Neuron (in vitro differentiated cells): ENCODE data around the gene TECPR1.

Experiments
- H2AFZ ChIP-seq: one replicate; pipeline ENCODE4 v1.6.1; 2013; ENCODE audit warnings: low read depth, mild to moderate bottlenecking, inconsistent platforms, low read length, moderate library complexity
- H3K27me3 ChIP-seq: one replicate; pipeline ENCODE4 v1.6.1; 2013; ENCODE audit warnings: low read length; ENCODE audit not compliant: insufficient read depth
- H3K36me3 ChIP-seq: one replicate; pipeline ENCODE4 v1.6.1; 2013; ENCODE audit warnings: low read length; ENCODE audit not compliant: insufficient read depth
- H3K4me1 ChIP-seq: one replicate; pipeline ENCODE4 v1.6.1; 2013; ENCODE audit warnings: low read length; ENCODE audit not compliant: insufficient read depth
- H3K4me3 ChIP-seq: 2 replicates; pipeline ENCODE4 v1.5.1; 2013; ENCODE audit warnings: mild to moderate bottlenecking, low read length, moderate library complexity
- H3K9me3 ChIP-seq: one replicate; pipeline ENCODE4 v1.6.1; 2013; ENCODE audit warnings: low read length

Gene TECPR1

GRCh38 chr7:98189559-98189958 is 62.5 kb downstream of the TECPR1 start:
- no peak overlapping the region for H2AFZ ChIP-seq
- H3K4me3 ChIP-seq: no peak overlapping the region
- H3K9me3 ChIP-seq: peaks cover 12% of the 10 kb centered on the region
- peaks cover 62% of the 10 kb centered on the region for H3K36me3 ChIP-seq
- no peaks in the 10 kb centered on the region for H3K4me1 ChIP-seq
- H3K27me3 ChIP-seq: no peaks in the 10 kb centered on the region

- H3K4me3 ChIP-seq: no peak overlapping the region
- H3K4me1 ChIP-seq: no peaks in the 10 kb centered on the region
- peaks cover 37% of the 10 kb centered on the region for H3K36me3 ChIP-seq
- H3K9me3 ChIP-seq: peaks cover 12% of the 10 kb centered on the region
- H3K27me3 ChIP-seq: no peaks in the 10 kb centered on the region
- H2AFZ ChIP-seq: no peak overlapping the region
Observed at GRCh38 chr7:98187138-98187502, 64.9 kb downstream of the TECPR1 start.

- Histone ChIP-seq H2AFZ (no peak overlapping the region), H3K4me1 (no peaks in the 10 kb centered on the region), H3K4me3 (no peak overlapping the region), H3K27me3 (no peaks in the 10 kb centered on the region), H3K9me3 (peaks cover 12% of the 10 kb centered on the region), H3K36me3 (peaks cover 32% of the 10 kb centered on the region)
Observed at GRCh38 chr7:98186452-98187137, 65.4 kb downstream of the TECPR1 start.

GRCh38 chr7:98185101-98185500 is 66.9 kb downstream of the TECPR1 start:
- peaks cover 26% of the 10 kb centered on the region for H3K36me3 ChIP-seq
- no peaks in the 10 kb centered on the region for H3K27me3 ChIP-seq
- no peaks in the 10 kb centered on the region for H3K4me1 ChIP-seq
- peaks cover 9% of the 10 kb centered on the region for H3K9me3 ChIP-seq
- no peak overlapping the region for H3K4me3 ChIP-seq
- H2AFZ ChIP-seq: no peak overlapping the region

GRCh38 chr7:98180751-98181150 is 71.3 kb downstream of the TECPR1 start:
- Histone ChIP-seq H3K9me3 (no peaks in the 10 kb centered on the region), H3K4me3 (no peak overlapping the region), H2AFZ (no peak overlapping the region), H3K36me3 (peaks cover 24% of the 10 kb centered on the region), H3K27me3 (no peaks in the 10 kb centered on the region), H3K4me1 (no peaks in the 10 kb centered on the region)

GRCh38 chr7:98178762-98179490 is 73.1 kb downstream of the TECPR1 start:
- H3K9me3 ChIP-seq: no peaks in the 10 kb centered on the region
- H3K4me1 ChIP-seq: no peaks in the 10 kb centered on the region
- H3K27me3 ChIP-seq: no peaks in the 10 kb centered on the region
- H2AFZ ChIP-seq: no peak overlapping the region
- H3K36me3 ChIP-seq: peaks cover 25% of the 10 kb centered on the region
- H3K4me3 ChIP-seq: no peak overlapping the region

- Histone ChIP-seq H3K9me3 (no peaks in the 10 kb centered on the region), H2AFZ (no peak overlapping the region), H3K27me3 (no peaks in the 10 kb centered on the region), H3K4me1 (no peaks in the 10 kb centered on the region), H3K36me3 (peaks cover 25% of the 10 kb centered on the region), H3K4me3 (no peak overlapping the region)
Observed at GRCh38 chr7:98178321-98178720, 73.7 kb downstream of the TECPR1 start.

GRCh38 chr7:98177553-98177952 is 74.5 kb downstream of the TECPR1 start:
- H3K4me3 ChIP-seq: no peak overlapping the region
- H3K4me1 ChIP-seq: no peaks in the 10 kb centered on the region
- peaks cover 25% of the 10 kb centered on the region for H3K36me3 ChIP-seq
- H3K9me3 ChIP-seq: no peaks in the 10 kb centered on the region
- no peaks in the 10 kb centered on the region for H3K27me3 ChIP-seq
- no peak overlapping the region for H2AFZ ChIP-seq

GRCh38 chr7:98175260-98175940 is 76.6 kb downstream of the TECPR1 start:
- Histone ChIP-seq H3K4me1 (peaks cover 9% of the 10 kb centered on the region), H3K36me3 (peaks cover 27% of the 10 kb centered on the region), H3K9me3 (no peaks in the 10 kb centered on the region), H2AFZ (no peak overlapping the region), H3K4me3 (no peak overlapping the region), H3K27me3 (no peaks in the 10 kb centered on the region)

GRCh38 chr7:98174334-98175259 is 77.4 kb downstream of the TECPR1 start:
- H2AFZ ChIP-seq: no peak overlapping the region
- H3K4me1 ChIP-seq: peaks cover 9% of the 10 kb centered on the region
- H3K4me3 ChIP-seq: no peak overlapping the region
- no peaks in the 10 kb centered on the region for H3K27me3 ChIP-seq
- peaks cover 27% of the 10 kb centered on the region for H3K36me3 ChIP-seq
- H3K9me3 ChIP-seq: no peaks in the 10 kb centered on the region

- Histone ChIP-seq H3K27me3 (no peaks in the 10 kb centered on the region), H3K36me3 (peaks cover 10% of the 10 kb centered on the region), H3K9me3 (no peaks in the 10 kb centered on the region), H2AFZ (no peak overlapping the region), H3K4me3 (no peak overlapping the region), H3K4me1 (peaks cover 9% of the 10 kb centered on the region)
Observed at GRCh38 chr7:98171449-98171848, 80.6 kb downstream of the TECPR1 start.

GRCh38 chr7:98170966-98171365 is 81.1 kb downstream of the TECPR1 start:
- Histone ChIP-seq H3K4me3 (no peak overlapping the region), H3K4me1 (peaks cover 9% of the 10 kb centered on the region), H2AFZ (no peak overlapping the region), H3K9me3 (no peaks in the 10 kb centered on the region), H3K27me3 (no peaks in the 10 kb centered on the region), H3K36me3 (peaks cover 8% of the 10 kb centered on the region)
